Endometrial microvascular endothelial cells (primary cell): ENCODE data around the gene GK. TPM values are rescaled to one million over a fixed set of nuclear protein-coding genes. Genes with fewer than 3 reads are reported as not detected.
"Not testable (repeated sequence)": the region's sequence is repeated elsewhere in the genome, so short reads cannot be mapped to it uniquely, and the experiment has no call there.

Source experiments
- in situ Hi-C: cut with HindIII; loops from 2 replicates; pipeline ENCODE4 v1.10.0; 2017; ENCODE audit warnings: low sequenced_read_pairs, low pct_unique_long_range_greater_than_20kb; ENCODE audit errors: inconsistent ontology term
- total RNA-seq: library from RNA; depleted of rRNA; stranded (reverse); fragments of >200 nt; gene quantifications from one replicate; pipeline ENCODE4 v1.2.3, GENCODE V29; 2015; ENCODE audit errors: inconsistent ontology term

The GK gene
- total RNA-seq, 1 donor from 2014 or later = 5.2 TPM

GRCh38 chrX:30649859-30650258, 3.4 kb upstream of the GK start:
- in situ Hi-C loops = no loop called here

GRCh38 chrX:30652527-30653414, 452 bp upstream of the GK start:
- in situ Hi-C loops = no loop called here

GRCh38 chrX:30654386-30654785, 1.2 kb downstream of the GK start:
- in situ Hi-C loops = not testable (repeated sequence)

- in situ Hi-C loops = no loop called here
These were observed 1.9 kb downstream of the GK start for GRCh38 chrX:30654989-30655607.

GRCh38 chrX:30655991-30656390, 2.8 kb downstream of the GK start:
- in situ Hi-C loops = no loop called here

GRCh38 chrX:30657196-30658161, 4.3 kb downstream of the GK start:
- in situ Hi-C loops = no loop called here

- in situ Hi-C loops = no loop called here
These were observed 6.2 kb downstream of the GK start for GRCh38 chrX:30659421-30659820.

GRCh38 chrX:30661228-30661627, 8.0 kb downstream of the GK start:
- in situ Hi-C loops = no loop called here

GRCh38 chrX:30663322-30663721, 10.1 kb downstream of the GK start:
- in situ Hi-C loops = no loop called here

GRCh38 chrX:30665471-30665870, 12.2 kb downstream of the GK start:
- in situ Hi-C loops = no loop called here

GRCh38 chrX:30666094-30666493, 12.9 kb downstream of the GK start:
- in situ Hi-C loops = no loop called here

GRCh38 chrX:30668581-30668980, 15.4 kb downstream of the GK start:
- in situ Hi-C loops = no loop called here

- in situ Hi-C loops = not testable (repeated sequence)
These were observed 18.0 kb downstream of the GK start for GRCh38 chrX:30671189-30671588.

GRCh38 chrX:30673127-30673796, 20.0 kb downstream of the GK start:
- in situ Hi-C loops = no loop called here

GRCh38 chrX:30673884-30674598, 20.8 kb downstream of the GK start:
- in situ Hi-C loops = no loop called here

GRCh38 chrX:30674799-30675198, 21.6 kb downstream of the GK start:
- in situ Hi-C loops = no loop called here

- in situ Hi-C loops = no loop called here
These were observed 26.1 kb downstream of the GK start for GRCh38 chrX:30679369-30679768.

GRCh38 chrX:30680618-30681017, 27.4 kb downstream of the GK start:
- in situ Hi-C loops = no loop called here
